Right cardiac atrium (tissue), 5 donors: ENCODE results near the gene SLC22A17. TPM values are rescaled to one million over a fixed set of nuclear protein-coding genes. Genes with fewer than 3 reads are reported as not detected.
"Not testable (repeated sequence)": the region's sequence is repeated elsewhere in the genome, so short reads cannot be mapped to it uniquely, and the experiment has no call there.

ENCODE experiments used
- ATAC-seq, 2 donors: fragments of 200-7000 bp; cut with Tn5 transposase; one replicate each; pipeline versions ENCODE4 v1.8.0 to v1.9.1; 2020; ENCODE audit warnings: moderate library complexity in 2 of 2, mild to moderate bottlenecking in 1 of 2
- DNase-seq, 3 donors: peaks; one replicate each; pipeline ENCODE4 v3.0.0-alpha.2; 2020
- H3K27ac ChIP-seq: one replicate; pipeline ENCODE4 v1.5.1; 2013; ENCODE audit warnings: mild to moderate bottlenecking, low read length, control low read depth, moderate library complexity
- H3K27me3 ChIP-seq: one replicate; pipeline ENCODE4 v1.6.1; 2013; ENCODE audit not compliant: control insufficient read depth, insufficient read depth
- H3K4me1 ChIP-seq: one replicate; pipeline ENCODE4 v1.6.1; 2013; ENCODE audit warnings: low read length; ENCODE audit not compliant: control insufficient read depth, insufficient read depth
- H3K4me3 ChIP-seq: one replicate; pipeline ENCODE4 v1.5.1; 2013; ENCODE audit warnings: low read length, control low read depth
- H3K9me3 ChIP-seq: one replicate; pipeline ENCODE4 v1.6.1; 2013; ENCODE audit warnings: low read length; ENCODE audit not compliant: control insufficient read depth
- WGBS: extraction: QIAGEN DNeasy Blood & Tissue Kit; methylation state at CpG from one replicate; pipeline ENCODE4 v1.1.7; 2013; 5-methylcytosine and 5-hydroxymethylcytosine counted together
- intact Hi-C, 4 donors: fragments of 100-400 bp; cut with DNase I; formaldehyde crosslinking; loops; one replicate each; pipeline versions ENCODE4 v1.11.0 to v1.14.0; 2022 to 2023
- long read RNA-seq, 4 donors: library from polyadenylated mRNA; unstranded; transcript quantifications; one replicate each; pipeline ENCODE4 v2.0.0, GENCODE V29; 2020 to 2021
- polyA plus RNA-seq: library from polyadenylated mRNA; stranded (reverse); fragments of 200-250 nt; gene quantifications from one replicate; pipeline ENCODE4 v1.2.3, GENCODE V29; 2013
- total RNA-seq, 4 donors: library from RNA; stranded (reverse); fragmentation: NEBNext Ultra II Directional; extraction: Animal tissue kit (Norgen Biotek cat#: 25700); gene quantifications; one replicate each; pipeline ENCODE4 v1.2.1, GENCODE V29; 2021
- donor health status: healthy with polysubstance abuse.
- donor health status: DM: no; HTN: yes; CAD: no.
- donor health status: DM: no; HTN: no; CAD: no.
- donor health status: DM: no; HTN: yes; CAD: no; lungs with severe emphysema.
- donor health status: DM: yes; HTN: yes; CAD: no.

The SLC22A17 gene
- total RNA-seq (10 to 100 TPM; 42.4 to 72.5 (median 55.9) TPM), polyA plus RNA-seq (47.2 TPM)
- long read RNA-seq, donor 1, transcript SLC22A17-202 (10 exons, 2,238 nt), result major isoform, 16 of 48 reads
- long read RNA-seq, donor 1, transcript SLC22A17-211 (9 exons, 1,563 nt), result minor isoform, 7 of 48 reads
- long read RNA-seq, donor 1, partial matches to known transcripts, result 14 of 48 reads
- long read RNA-seq, donor 1, other reads (novel, unspliced or antisense), result 7 of 48 reads
- long read RNA-seq, donor 2, transcript SLC22A17-202 (10 exons, 2,238 nt), result major isoform, 26 of 79 reads
- long read RNA-seq, donor 2, transcript SLC22A17-204 (10 exons, 2,455 nt), result minor isoform, 8 of 79 reads
- long read RNA-seq, donor 2, partial matches to known transcripts, result 6 of 79 reads
- long read RNA-seq, donor 2, other reads (novel, unspliced or antisense), result 37 of 79 reads
- long read RNA-seq, donor 3, transcript SLC22A17-202 (10 exons, 2,238 nt), result major isoform, 8 of 22 reads
- long read RNA-seq, donor 3, partial matches to known transcripts, result 6 of 22 reads
- long read RNA-seq, donor 3, other reads (novel, unspliced or antisense), result 8 of 22 reads
- long read RNA-seq, donor 4, transcript SLC22A17-202 (10 exons, 2,238 nt), result major isoform, 17 of 34 reads
- long read RNA-seq, donor 4, partial matches to known transcripts, result 3 of 34 reads
- long read RNA-seq, donor 4, other reads (novel, unspliced or antisense), result 12 of 34 reads

DNA sequence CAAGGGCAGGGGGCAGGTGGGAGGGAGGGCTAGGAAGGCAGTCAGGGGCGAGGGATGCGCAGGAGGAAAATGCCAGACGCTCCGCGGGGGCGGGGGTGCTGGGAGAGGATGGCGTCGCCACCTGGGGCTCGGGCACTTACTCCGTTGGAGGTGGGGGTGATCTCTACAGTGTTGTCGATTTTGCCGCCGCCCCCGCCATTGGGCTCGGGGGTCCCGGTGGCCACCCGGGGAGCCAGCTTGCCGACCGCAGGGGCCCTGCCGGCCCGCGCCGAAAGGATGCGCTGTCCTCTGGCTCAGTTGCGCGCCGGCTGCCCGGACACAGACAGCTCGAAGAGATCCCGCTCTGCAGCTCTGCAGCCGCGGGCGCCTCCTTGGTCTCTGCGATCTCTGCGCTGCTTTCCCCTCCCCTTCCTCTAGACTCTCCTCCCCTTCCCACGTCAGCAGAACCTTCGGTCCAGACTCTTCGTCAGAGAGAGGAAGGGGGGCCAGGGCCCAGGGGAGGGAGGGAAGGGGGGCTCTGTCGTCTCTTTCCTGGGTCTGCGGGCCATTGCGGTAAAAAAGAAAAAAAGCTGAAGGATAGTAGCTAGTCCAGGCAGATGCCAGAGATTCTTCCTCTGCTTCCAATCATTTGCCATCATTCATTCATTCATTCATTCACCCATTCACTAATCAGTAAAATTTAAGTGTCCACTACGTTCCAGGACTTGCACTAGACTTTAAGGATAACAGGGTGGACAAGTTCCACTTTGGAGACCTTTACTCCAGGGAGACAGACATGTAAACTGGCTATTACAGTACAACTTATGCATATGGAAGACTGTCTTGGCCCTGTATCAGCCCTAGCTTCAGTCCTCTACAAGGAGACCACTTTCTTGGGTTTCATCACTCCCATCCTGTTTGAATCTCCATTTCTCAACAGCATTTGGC lies at the start of gene SLC22A17:
SLC22A17 (minus strand) TSS at position 382 of the 927 bp plus-strand sequence.
- WGBS, result 2% methylated on average over 42 of the region's 42 CpGs

DNA sequence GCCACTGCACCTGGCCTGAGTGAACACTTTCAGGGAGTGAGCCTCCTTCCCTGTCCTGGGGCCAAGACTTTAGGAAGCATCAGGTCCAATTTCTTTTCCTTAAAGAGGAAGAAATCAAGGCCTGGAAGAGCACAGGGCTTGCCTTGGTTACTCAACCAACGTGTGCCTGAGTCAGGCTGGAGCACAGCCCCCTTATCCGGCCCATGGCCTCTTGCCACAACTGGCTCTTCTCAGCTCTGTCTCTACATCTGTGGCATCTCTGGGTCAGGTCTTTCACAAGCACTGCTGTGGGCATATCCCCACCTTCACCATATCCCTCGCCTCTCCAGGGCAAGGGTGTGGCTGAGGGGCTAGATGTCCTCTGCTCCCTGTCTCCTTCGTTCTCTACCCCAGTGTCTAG lies 48.6 kb upstream of the SLC22A17 start:
- WGBS, result 53% methylated on average over 4 of the region's 4 CpGs
- H3K27me3 ChIP-seq, result no peaks in the 10 kb centered on the region
- ATAC-seq (peak; percentile 0), DNase-seq (peak in 2 of 3 donors; percentile 11 to 37)
- no peaks in the 10 kb centered on the region for H3K9me3 ChIP-seq
- no peaks in the 10 kb centered on the region for H3K4me1 ChIP-seq
- no peak overlapping the region for H3K4me3 ChIP-seq
- H3K27ac ChIP-seq, result peak overlapping the region; percentile 21
- intact Hi-C loops, result no loop called here

More for the DNA sequence above, at the start of gene SLC22A17:
- H3K27me3 ChIP-seq, result no peaks in the 10 kb centered on the region
- no peaks in the 10 kb centered on the region for H3K9me3 ChIP-seq
- ATAC-seq, result peak; percentile 92 to 93
- peaks cover 4% of the 10 kb centered on the region for H3K4me1 ChIP-seq
- intact Hi-C loops, result no loop called here
- peak; percentile 85 to 94 (median 92) for DNase-seq
- H3K27ac ChIP-seq, result peak within 1 kb of the TSS; percentile 3
- H3K4me3 ChIP-seq, result peak within 1 kb of the TSS; percentile 50

DNA sequence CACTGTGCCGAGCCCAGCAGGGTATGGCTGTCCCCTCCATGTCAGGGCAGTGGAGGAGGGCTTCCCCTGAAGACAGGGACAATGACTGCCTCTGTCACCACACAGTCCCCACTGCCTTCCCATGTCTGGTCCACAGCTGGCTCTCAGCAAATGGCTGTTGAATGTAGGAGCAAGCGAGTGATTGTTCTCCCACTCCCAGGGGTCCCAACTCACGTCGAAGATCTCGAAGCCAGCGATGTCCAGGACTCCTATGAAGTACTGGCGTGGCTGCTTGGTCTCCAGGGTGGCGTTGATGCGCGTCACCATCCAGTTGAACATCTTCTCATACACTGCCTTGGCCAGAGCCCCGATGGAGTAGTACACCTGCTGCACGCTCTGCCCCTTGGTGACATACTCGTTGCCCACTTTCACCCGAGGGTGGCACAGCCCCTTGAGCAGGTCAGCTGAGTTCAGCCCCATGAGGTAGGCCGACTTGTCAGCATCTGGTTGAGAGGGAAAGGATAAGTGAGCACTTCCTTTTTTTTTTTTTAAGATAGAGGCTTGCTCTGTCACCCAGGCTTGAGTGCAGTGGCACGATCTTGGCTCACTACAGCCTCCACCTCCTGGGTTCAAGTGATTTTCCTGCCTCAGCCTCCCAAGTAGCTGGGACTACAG lies 47.9 kb upstream of the SLC22A17 start:
- intact Hi-C loops, H3K4me3 ChIP-seq, H3K9me3 ChIP-seq, H3K4me1 ChIP-seq, H3K27me3 ChIP-seq: not testable (repeated sequence)
- DNase-seq (peak in 1 of 3 donors; percentile 47), ATAC-seq (peak; percentile 1 to 2)
- 63% methylated on average over 16 of the region's 16 CpGs for WGBS
- H3K27ac ChIP-seq, result peak overlapping the region; percentile 1

DNA sequence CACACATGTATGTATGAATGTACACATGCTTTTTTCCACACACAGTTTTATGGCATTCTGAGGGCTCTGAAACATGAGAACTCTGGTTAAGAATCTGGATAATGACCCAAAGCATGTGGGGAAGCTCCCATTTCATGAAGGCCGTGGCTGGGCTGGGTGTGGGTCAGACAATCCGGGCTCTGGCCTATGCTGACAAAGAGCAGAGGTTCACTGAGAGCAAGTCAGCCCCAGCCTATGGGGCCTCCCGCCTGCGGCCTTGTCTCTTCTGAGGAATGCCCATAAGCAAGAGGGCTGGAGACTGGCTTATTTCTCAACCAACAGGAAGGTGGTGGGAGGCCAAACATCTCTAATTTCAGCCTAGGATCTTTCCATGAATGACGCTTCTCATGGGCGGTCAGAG lies 46.9 kb upstream of the SLC22A17 start:
- Histone ChIP-seq H3K4me1 (no peaks in the 10 kb centered on the region), H3K4me3 (no peak overlapping the region), H3K9me3 (no peaks in the 10 kb centered on the region), H3K27ac (peak overlapping the region; percentile 48), H3K27me3 (no peaks in the 10 kb centered on the region)
- ATAC-seq (no peak), DNase-seq (peak in 1 of 3 donors; percentile 30)
- WGBS, result 55% methylated on average over 6 of the region's 6 CpGs
- intact Hi-C loops, result no loop called here

DNA sequence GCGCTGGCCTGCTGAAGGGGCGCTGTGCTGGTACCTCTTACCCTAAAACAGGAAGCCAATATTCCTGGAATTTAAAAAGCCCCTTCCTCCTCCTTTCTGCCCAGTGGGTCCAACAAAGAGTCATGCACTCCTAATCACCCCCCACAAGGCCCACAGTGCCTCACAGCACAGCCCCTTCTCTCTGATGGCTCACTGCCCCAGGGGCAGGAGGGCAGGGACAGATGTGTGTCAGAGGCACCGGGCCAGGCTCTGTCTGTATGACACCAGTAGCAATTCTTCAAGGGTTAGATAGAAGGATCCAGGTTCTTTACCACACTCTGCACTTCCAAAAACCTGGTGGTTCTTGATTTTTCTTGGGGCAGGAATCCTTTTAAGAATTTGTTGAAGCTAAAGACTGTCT lies 46.4 kb upstream of the SLC22A17 start:
- Histone ChIP-seq H3K9me3 (no peaks in the 10 kb centered on the region), H3K4me3 (no peak overlapping the region), H3K4me1 (no peaks in the 10 kb centered on the region), H3K27me3 (no peaks in the 10 kb centered on the region), H3K27ac (peak overlapping the region; percentile 77)
- 68% methylated on average over 3 of the region's 3 CpGs for WGBS
- ATAC-seq (peak; percentile 1 to 2), DNase-seq (peak in 1 of 3 donors; percentile 52)
- intact Hi-C loops, result no loop called here

DNA sequence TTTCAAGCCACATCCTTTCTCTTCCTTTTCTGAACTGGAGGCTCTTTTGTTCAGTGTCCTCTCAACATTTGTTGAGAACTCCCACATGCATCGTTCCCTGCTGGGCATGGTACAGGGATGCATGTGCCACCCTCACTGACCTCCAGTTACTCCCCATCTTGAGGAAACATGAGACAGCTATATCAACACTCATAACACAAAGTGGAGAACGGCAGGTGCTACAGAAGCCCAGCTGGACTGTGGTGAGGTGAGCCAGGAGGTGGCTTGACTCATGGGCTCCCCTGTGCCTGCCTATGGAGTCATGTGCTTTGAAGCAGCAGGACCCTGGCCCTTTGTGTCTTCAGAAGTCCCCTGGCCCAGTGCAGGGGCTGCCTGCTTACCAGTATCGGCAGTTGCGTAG lies 45.7 kb upstream of the SLC22A17 start:
- no peak for ATAC-seq

DNA sequence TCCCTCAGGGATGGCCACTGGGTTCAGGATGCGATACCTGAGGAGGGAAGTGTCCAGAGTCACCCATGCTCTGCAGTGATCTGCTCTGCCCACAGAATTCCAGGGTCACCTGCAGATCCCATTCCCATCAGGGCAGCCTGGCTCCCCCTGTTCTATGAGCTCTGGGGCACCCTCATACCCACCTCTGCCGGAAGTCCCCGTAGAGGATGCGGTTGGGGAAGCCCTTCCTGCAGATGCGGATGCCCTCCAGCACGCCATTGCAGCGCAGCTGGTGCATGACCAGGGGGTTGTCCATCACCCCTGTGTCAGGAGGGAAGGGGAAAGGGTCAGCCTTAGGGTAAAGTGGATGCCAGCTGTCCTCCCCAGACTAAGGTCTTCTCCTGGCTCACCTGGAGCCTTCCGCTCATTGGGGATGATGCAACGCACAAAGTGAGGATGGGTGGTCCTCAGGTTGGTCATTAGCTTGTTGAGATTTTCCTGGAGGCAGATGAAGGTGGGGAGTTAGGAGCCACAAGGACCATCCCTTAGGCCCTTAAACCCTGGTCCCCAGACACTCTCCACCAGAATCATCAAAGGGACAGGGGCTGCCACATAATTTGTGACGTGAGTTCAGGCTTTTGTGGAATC lies 44.2 kb upstream of the SLC22A17 start:
- H3K27me3 ChIP-seq, result no peaks in the 10 kb centered on the region
- intact Hi-C loops, result no loop called here
- H3K9me3 ChIP-seq, result no peaks in the 10 kb centered on the region
- H3K4me3 ChIP-seq, result no peak overlapping the region
- DNase-seq, result peak in 1 of 3 donors; percentile 67
- 70% methylated on average over 10 of the region's 10 CpGs for WGBS
- H3K27ac ChIP-seq, result peak overlapping the region; percentile 45
- peak; percentile 0 to 1 for ATAC-seq
- H3K4me1 ChIP-seq, result no peaks in the 10 kb centered on the region

More for the DNA sequence above, 45.7 kb upstream of the SLC22A17 start:
- Histone ChIP-seq H3K27me3 (no peaks in the 10 kb centered on the region), H3K4me3 (no peak overlapping the region), H3K9me3 (no peaks in the 10 kb centered on the region), H3K4me1 (no peaks in the 10 kb centered on the region), H3K27ac (peak overlapping the region; percentile 77)
- intact Hi-C loops, result no loop called here
- peak in 1 of 3 donors; percentile 27 for DNase-seq
- 71% methylated on average over 4 of the region's 4 CpGs for WGBS

DNA sequence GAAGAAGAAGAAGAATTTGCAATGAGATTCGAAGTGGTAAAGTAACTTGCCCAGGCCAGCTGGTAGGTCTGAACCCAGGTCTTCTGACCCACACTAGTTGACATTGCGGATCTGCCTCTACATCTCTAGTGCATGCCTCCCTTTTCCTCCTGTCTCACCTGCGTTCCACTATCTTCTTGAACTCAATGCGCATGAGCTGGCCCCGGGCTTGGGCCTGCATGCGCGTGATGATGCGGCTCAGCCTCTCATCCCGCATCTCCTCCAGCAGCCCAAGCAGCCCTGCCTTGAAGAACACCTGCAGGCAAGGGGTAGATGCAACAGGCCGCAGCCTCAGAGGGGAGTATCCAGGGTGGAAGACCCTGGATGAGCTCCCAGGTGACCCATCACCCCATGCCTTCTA lies 43.4 kb upstream of the SLC22A17 start:
- ATAC-seq (peak; percentile 1 to 2), DNase-seq (peak in 1 of 3 donors; percentile 45)
- Histone ChIP-seq H3K27ac (peak overlapping the region; percentile 13), H3K27me3 (no peaks in the 10 kb centered on the region), H3K4me3 (no peak overlapping the region), H3K4me1 (no peaks in the 10 kb centered on the region), H3K9me3 (no peaks in the 10 kb centered on the region)
- WGBS, result 70% methylated on average over 10 of the region's 10 CpGs
- intact Hi-C loops, result no loop called here

DNA sequence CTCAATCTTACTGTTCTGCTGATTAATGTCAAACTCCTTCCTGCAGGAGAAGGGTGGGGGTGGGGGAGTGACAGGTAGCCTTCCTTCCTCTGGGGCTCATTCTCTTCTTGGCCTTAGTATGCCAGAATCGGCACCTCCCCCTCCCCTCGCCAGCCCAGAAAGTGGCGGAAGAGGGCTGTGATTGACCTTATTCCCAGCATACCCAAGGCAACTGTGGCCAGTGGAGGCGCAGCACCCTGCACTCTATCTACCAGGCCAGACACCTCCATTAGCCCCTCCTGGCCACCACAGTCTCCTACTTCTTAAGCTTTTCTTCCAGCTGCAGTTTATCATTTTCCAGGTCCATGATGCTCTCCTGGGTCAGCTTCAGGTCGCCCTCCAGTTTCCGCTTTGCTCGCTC lies 39.9 kb upstream of the SLC22A17 start:
- no peaks in the 10 kb centered on the region for H3K4me1 ChIP-seq
- no peak overlapping the region for H3K4me3 ChIP-seq

DNA sequence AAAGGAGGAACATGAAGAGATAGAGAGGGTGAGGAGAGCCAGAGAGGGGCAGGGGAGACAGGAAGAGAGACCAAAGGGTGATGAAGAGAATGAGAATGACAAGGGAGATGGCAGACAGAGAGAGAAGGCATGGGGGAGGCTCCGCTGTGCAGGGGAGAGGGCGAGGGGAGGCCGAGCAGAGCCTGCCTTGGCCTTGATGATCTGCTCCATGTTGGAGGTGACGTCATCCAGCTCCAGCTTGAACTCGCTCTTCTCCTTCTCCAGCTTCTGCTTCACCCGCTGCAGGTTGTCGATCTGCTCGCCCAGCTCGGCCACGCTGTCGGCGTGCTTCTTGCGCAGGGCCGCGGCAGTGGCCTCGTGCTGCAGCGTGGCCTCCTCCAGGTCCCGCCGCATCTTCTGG lies 37.2 kb upstream of the SLC22A17 start:
- ATAC-seq, result peak in 1 of 2 donors; percentile 0
- intact Hi-C loops, H3K9me3 ChIP-seq, H3K27me3 ChIP-seq, H3K4me1 ChIP-seq, H3K4me3 ChIP-seq: not testable (repeated sequence)
- WGBS, result 73% methylated on average over 4 of the region's 19 CpGs
- peak in 1 of 3 donors; percentile 10 for DNase-seq
- peak overlapping the region; percentile 50 for H3K27ac ChIP-seq

More for the DNA sequence above, 39.9 kb upstream of the SLC22A17 start:
- no peaks in the 10 kb centered on the region for H3K27me3 ChIP-seq
- WGBS, result 59% methylated on average over 7 of the region's 7 CpGs
- ATAC-seq, result no peak
- peak overlapping the region; percentile 9 for H3K27ac ChIP-seq
- no peaks in the 10 kb centered on the region for H3K9me3 ChIP-seq
- intact Hi-C loops, result no loop called here
- DNase-seq, result peak in 1 of 3 donors; percentile 30
